Fibroblast of the aortic adventitia (primary cell): ENCODE data around the gene KCNJ18. TPM values are rescaled to one million over a fixed set of nuclear protein-coding genes. Genes with fewer than 3 reads are reported as not detected.
"Not testable (repeated sequence)": the region's sequence is repeated elsewhere in the genome, so short reads cannot be mapped to it uniquely, and the experiment has no call there.

Source experiments
- DNase-seq: peaks from one replicate; pipeline ENCODE4 v3.0.0-alpha.2; 2010; ENCODE audit warnings: low read depth
- H3K4me3 ChIP-seq: 2 replicates; pipeline ENCODE4 v1.5.1; 2011; ENCODE audit warnings: low read depth, mild to moderate bottlenecking, control low read depth, low read length, moderate library complexity
- CTCF ChIP-seq: IDR thresholded peaks from 2 replicates; pipeline ENCODE4 v1.5.1; 2011; ENCODE audit warnings: mild to moderate bottlenecking, low read length, control low read depth, inconsistent platforms; ENCODE audit not compliant: insufficient read depth
- total RNA-seq: library from RNA; depleted of rRNA; stranded (reverse); fragments of >200 nt; gene quantifications from 2 replicates; pipeline ENCODE4 v1.2.3, GENCODE V29; 2012; ENCODE audit warnings: low replicate concordance

The KCNJ18 gene
- total RNA-seq, 1 donor = not detected

GRCh38 chr17:21697508-21697860, 5.2 kb downstream of the KCNJ18 start:
- H3K4me3 ChIP-seq, DNase-seq: not testable (repeated sequence)

DNA sequence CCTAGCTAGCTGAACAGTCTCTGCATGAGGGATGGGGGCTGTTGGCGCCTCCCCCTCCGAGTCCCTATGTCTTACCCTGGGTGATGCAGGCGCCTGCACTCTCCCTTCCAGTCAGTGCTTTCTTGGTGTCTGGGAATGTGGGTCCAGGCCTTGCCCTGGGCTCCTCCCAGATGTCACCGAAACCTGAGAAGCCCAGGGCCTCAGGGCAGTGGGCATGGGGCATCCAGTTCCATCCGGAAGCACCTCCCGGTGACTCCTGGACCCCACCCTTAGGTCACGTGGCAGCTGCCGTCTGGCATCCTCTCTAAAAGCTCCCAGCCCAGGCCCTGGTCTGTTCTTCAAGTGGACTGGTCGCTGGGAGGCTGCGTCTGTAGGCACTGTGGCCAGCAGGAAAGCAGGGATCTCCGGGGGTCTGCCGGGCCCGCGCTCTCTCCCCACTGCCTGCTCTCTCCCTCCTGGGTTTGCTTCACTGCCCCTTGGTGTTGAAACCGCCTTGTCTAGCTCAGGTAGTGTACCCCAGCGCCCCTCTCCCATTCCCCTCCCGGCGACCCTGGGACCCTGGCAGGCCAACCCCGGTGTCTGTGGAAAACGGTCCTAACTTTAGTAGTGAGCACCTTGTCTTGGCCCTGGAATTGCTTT, 6.2 kb downstream of the KCNJ18 start:
- DNase-seq, H3K4me3 ChIP-seq: not testable (repeated sequence)

DNA sequence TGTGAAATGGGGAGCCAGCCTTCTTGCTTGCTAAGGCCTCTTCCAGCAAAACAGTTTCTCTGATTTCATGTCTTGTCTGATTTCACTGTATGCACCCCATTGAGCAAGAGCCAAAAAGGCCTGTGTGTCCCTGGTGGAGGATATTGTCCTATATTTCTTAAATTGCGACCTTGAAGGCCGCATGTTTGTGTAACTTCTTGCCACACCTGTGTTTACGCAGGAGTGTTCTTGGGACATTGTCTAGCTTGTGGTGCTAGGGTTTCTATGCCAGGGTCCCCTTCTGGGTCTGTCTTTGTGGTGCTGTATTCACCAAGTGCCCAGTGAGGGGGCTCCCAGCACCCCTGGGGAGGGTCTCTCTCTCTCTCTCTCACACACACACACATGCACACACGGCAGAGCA, 6.8 kb downstream of the KCNJ18 start:
- DNase-seq, H3K4me3 ChIP-seq: not testable (repeated sequence)

- DNase-seq, H3K4me3 ChIP-seq: not testable (repeated sequence)
These were observed 7.4 kb downstream of the KCNJ18 start for GRCh38 chr17:21699573-21700236.

GRCh38 chr17:21701090-21701489, 8.8 kb downstream of the KCNJ18 start:
- not testable (repeated sequence) for H3K4me3 ChIP-seq, DNase-seq

DNA sequence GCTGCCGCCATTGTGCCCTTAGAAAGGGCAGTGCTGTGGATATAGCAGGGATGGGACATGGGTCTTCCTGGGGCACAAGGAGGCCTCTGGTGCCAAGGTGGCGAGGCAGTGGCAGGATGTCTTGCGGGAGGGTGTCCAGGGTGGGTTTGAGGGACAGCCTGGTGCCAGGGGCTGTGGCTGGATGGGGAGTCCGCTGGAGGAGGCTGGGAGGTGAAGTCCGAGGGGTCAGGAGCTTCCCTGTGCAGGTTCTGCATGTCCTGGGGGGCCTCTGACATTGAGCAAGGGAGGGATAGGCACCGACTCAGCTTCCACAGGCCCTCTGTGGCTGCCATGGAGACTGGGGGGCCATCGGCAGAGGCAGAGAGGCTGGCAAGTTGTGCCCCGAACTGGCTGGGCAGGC, 9.7 kb downstream of the KCNJ18 start:
- not testable (repeated sequence) for H3K4me3 ChIP-seq, DNase-seq

GRCh38 chr17:21702521-21702920, 10.2 kb downstream of the KCNJ18 start:
- DNase-seq = not testable (repeated sequence)

GRCh38 chr17:21702940-21703640, 10.8 kb downstream of the KCNJ18 start:
- H3K4me3 ChIP-seq, DNase-seq: not testable (repeated sequence)

More at GRCh38 chr17:21702521-21702920, 10.2 kb downstream of the KCNJ18 start:
- H3K4me3 ChIP-seq = not testable (repeated sequence)

DNA sequence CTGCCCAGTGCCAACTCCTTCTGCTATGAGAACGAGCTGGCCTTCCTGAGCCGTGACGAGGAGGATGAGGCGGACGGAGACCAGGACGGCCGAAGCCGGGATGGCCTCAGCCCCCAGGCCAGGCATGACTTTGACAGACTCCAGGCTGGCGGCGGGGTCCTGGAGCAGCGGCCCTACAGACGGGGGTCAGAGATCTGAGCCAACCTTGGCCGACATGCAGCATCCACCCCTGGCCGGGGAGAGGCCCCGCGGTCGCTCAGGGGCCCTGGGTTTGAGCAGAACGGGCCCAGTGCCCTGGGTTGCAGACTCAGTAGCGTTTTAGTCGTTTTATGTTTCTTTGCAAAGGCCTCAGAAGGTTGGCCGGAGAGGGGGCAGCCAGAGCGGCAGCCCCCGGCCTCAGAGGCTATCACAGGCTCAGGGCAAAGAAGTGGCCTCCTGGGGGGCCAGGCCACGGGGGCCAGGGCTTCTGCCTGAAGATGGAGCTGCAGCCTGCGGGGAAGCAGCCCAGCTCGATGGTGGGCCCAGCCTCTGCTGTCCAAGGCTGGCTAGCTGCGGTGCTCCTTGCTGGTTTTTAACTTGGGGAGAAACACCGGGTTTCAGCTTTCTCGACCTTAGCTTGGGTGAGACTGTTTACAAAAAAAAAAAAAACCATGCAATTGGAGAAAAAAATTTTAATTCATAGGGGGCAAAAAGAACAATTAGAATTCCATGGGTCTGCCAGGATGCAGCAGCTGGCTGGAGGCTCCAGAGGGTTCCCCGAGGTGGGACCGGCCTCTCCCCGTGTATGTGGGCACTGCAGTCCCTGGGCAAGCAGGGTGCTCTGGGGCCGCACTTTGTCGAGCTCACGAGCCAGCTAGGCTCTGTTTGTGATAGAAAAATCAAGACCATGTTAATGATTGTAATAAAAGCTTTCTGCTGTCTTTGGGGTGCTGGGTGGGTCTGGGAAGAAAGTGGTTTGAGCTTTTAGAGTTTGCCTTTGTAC, 11.9 kb downstream of the KCNJ18 start:
- not testable (repeated sequence) for DNase-seq, H3K4me3 ChIP-seq

GRCh38 chr17:21705021-21705601, 12.8 kb downstream of the KCNJ18 start:
- no peak overlapping the region for H3K4me3 ChIP-seq
- no peak for DNase-seq
- no peak for TF ChIP-seq CTCF

DNA sequence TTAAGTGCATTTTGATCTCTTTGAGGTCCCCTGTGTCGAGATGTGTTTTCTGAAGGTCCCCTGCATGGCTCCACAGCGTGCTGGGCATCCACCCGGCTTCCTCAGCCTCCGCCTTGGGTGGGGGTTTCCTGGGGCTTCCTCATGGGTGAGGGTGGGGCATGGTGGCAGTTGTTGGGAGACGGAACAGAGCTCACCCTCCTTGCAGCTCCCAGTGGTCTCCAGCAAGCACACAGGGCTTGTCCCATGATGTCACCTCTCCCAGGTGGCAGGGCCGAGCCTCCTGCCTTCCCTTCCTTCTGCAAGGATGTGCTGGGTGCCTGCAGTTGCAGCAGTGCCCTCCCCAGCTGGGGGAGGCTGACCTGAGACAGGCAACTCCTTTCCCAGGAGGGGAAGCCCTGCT, 13.4 kb downstream of the KCNJ18 start:
- not testable (repeated sequence) for H3K4me3 ChIP-seq, DNase-seq

DNA sequence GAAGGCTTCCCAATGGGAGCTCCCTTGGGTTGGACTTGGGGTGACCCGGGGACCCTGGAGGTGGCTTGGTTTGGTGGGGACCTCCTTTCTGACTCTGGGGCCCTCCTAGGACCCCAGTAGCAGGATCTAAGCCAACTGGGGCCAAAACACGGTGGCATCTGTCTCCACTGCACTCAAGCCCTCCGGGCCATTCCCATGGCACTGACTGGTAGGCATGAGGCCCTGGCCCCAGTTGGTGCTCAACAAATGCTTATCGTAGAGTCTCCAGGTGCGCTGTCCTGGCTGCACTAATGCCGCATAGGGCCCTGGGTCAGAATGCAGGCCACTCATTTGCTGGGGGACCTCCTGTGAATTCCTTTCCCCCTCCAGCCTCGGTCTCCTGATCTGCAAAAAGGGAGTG, 14.2 kb downstream of the KCNJ18 start:
- DNase-seq, H3K4me3 ChIP-seq: not testable (repeated sequence)

DNA sequence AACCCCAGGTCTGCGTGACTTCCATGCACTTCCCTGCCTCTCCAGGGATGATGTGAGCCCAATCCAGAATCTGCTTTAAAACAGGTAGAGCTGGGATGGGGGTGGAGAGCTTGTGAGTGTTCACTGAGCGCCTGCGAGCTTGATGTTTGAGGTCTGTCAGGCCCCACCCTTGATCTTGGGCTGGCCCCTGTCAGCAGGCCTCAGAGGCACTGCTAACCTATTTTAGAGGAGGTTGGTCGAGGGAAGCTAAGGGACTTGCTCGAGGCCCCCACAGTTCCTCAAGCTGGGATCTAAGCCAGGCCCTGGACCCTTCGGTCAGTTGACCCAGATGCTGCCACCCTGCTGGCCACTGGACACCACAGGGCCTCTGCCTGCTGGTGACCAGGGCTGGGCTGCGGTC, 14.8 kb downstream of the KCNJ18 start:
- not testable (repeated sequence) for H3K4me3 ChIP-seq, DNase-seq

DNA sequence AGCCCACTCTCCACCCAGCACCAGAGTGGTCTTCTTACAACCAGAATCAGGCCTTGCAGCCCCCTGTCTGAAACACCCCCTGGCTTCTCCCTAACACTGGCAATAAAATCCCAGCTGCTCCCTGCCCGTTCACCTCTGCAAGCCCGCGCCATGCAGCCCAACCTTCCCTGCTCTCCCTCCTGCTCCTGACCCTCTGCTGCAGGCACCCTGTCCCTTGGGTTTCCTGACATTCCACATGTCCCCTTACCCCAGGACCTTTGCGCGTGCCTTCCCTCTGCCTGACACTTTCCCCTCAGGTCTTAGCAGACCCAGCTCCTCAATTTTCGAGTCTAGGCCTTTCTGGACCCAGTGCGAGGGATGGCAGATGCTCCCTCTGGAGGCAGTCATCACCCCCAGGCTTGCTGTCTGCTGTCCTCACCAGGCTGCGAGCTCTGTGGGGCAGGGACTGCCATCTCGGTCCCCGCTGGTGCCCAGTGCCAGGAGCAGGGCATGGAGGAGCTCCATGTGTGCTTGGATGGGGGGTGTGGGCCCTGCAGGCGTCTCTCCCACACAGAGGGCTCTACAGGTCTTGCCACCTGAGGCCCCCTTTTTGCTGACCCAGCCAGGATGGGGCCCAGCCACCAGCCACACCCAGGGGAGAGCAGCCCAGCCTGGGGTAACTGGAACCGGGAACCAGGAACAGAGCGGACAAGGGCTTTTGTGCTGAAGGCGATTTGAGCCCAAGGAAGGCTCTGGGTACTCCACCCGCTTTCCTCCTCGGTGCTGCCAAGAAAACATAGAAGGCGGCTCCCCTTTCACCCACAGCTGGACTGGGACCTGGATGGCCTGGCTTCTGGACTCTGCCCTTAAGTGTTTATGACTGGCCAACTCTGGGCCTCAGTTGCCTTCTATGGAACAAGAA, 15.6 kb downstream of the KCNJ18 start:
- H3K4me3 ChIP-seq, DNase-seq: not testable (repeated sequence)

DNA sequence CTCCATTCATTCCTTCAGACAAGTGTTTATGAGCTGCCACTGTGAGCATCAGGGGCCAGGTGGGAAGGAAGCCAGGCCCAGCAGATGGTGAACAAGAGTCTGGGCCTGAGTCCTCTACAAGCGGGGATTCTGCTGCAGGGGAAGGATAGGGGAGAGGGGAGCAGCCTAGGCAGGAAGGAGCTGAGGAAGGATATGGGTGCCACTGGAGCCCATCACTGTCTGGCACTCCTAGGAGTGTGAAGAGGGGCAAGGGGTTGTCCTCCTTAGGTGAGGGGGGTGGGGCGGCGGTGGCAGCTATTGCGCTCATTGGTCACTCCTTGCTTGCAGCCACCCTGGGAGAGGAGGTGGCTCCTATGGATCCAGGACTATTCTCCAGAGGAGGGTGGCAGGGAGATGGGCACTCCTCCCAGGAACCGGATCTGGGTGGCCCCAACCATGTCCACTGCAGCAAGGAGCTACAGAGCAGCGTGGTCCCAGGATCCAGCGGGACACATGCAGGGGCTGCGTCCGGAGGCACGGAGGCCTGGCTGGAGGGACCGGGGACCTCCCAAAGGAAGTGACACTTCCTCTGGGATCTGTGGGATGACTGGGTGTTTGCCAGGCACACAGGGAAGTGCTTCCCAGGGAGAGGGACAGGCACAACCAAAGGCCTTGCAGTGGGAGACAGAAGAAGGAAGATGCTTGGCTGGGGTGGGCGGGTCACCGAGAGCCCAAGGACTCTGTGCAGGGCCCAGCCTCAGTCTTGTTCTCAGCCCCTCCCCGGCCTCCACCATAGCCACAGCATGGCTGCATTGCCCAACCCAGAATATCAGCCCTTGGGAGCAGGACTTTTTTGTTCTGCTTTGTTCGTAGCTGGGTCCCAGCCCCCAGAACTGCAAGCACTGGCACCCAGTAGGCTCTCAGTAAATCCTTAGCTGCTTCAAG, 16.6 kb downstream of the KCNJ18 start:
- not testable (repeated sequence) for DNase-seq, H3K4me3 ChIP-seq
